ENCODE measurements around the gene CYP4F3.

CYP4F3 gene

GRCh38 chr19:15615526-15615925 lies 25.2 kb upstream of the CYP4F3 start:
- H3K27me3 ChIP-seq (ENCODE audit: insufficient read depth, low read length) = no peaks in the 10 kb centered on the region; the same call in 1 of the 2 replicates
- H3K4me3 ChIP-seq (ENCODE audit: low read depth, low read length) = no peak overlapping the region
- H3K79me2 ChIP-seq (ENCODE audit: control insufficient read depth, insufficient read depth, low read length, unreplicated experiment) = no peaks in the 10 kb centered on the region
- H2AFZ ChIP-seq (ENCODE audit: low read length, unreplicated experiment) = no peak overlapping the region
- no peaks in the 10 kb centered on the region for H3K36me3 ChIP-seq (ENCODE audit: insufficient read depth, low read length)
- H3K4me1 ChIP-seq (ENCODE audit: control insufficient read depth, insufficient read depth, low read length, unreplicated experiment) = no peaks in the 10 kb centered on the region
- no peak overlapping the region for H3K27ac ChIP-seq (ENCODE audit: low read depth, low read length)

GRCh38 chr19:15616183-15616582 lies 24.5 kb upstream of the CYP4F3 start:
- Histone ChIP-seq H3K36me3 (ENCODE audit: insufficient read depth, low read length) (no peaks in the 10 kb centered on the region), H3K27me3 (ENCODE audit: insufficient read depth, low read length) (no peaks in the 10 kb centered on the region; the same call in 1 of the 2 replicates), H3K4me3 (ENCODE audit: low read depth, low read length) (no peak overlapping the region), H2AFZ (ENCODE audit: low read length, unreplicated experiment) (no peak overlapping the region), H3K4me1 (ENCODE audit: control insufficient read depth, insufficient read depth, low read length, unreplicated experiment) (no peaks in the 10 kb centered on the region), H3K79me2 (ENCODE audit: control insufficient read depth, insufficient read depth, low read length, unreplicated experiment) (no peaks in the 10 kb centered on the region), H3K27ac (ENCODE audit: low read depth, low read length) (no peak overlapping the region)

GRCh38 chr19:15616627-15617270 lies 23.9 kb upstream of the CYP4F3 start:
- H3K79me2 ChIP-seq (ENCODE audit: control insufficient read depth, insufficient read depth, low read length, unreplicated experiment) = no peaks in the 10 kb centered on the region
- no peaks in the 10 kb centered on the region for H3K4me1 ChIP-seq (ENCODE audit: control insufficient read depth, insufficient read depth, low read length, unreplicated experiment)
- no peaks in the 10 kb centered on the region for H3K36me3 ChIP-seq (ENCODE audit: insufficient read depth, low read length)
- H2AFZ ChIP-seq (ENCODE audit: low read length, unreplicated experiment) = no peak overlapping the region
- no peaks in the 10 kb centered on the region; the same call in 1 of the 2 replicates for H3K27me3 ChIP-seq (ENCODE audit: insufficient read depth, low read length)
- H3K4me3 ChIP-seq (ENCODE audit: low read depth, low read length) = no peak overlapping the region
- H3K27ac ChIP-seq (ENCODE audit: low read depth, low read length) = no peak overlapping the region

- no peak overlapping the region for H2AFZ ChIP-seq (ENCODE audit: low read length, unreplicated experiment)
- H3K27me3 ChIP-seq (ENCODE audit: insufficient read depth, low read length) = no peaks in the 10 kb centered on the region
- no peaks in the 10 kb centered on the region for H3K79me2 ChIP-seq (ENCODE audit: control insufficient read depth, insufficient read depth, low read length, unreplicated experiment)
- H3K4me1 ChIP-seq (ENCODE audit: control insufficient read depth, insufficient read depth, low read length, unreplicated experiment) = no peaks in the 10 kb centered on the region
- no peak overlapping the region for H3K27ac ChIP-seq (ENCODE audit: low read depth, low read length)
- H3K4me3 ChIP-seq (ENCODE audit: low read depth, low read length) = no peak overlapping the region
- H3K36me3 ChIP-seq (ENCODE audit: insufficient read depth, low read length) = no peaks in the 10 kb centered on the region
These were observed 22.4 kb upstream of the CYP4F3 start for GRCh38 chr19:15618321-15618720.

- H3K36me3 ChIP-seq (ENCODE audit: insufficient read depth, low read length) = no peaks in the 10 kb centered on the region
- no peak overlapping the region for H3K4me3 ChIP-seq (ENCODE audit: low read depth, low read length)
- H3K4me1 ChIP-seq (ENCODE audit: control insufficient read depth, insufficient read depth, low read length, unreplicated experiment) = no peaks in the 10 kb centered on the region
- H3K27ac ChIP-seq (ENCODE audit: low read depth, low read length) = no peak overlapping the region
- H3K79me2 ChIP-seq (ENCODE audit: control insufficient read depth, insufficient read depth, low read length, unreplicated experiment) = no peaks in the 10 kb centered on the region
- H3K27me3 ChIP-seq (ENCODE audit: insufficient read depth, low read length) = 0 out of 2 replicates have a peak, but pooled peaks cover 3% of the 10 kb centered on the region
- no peak overlapping the region for H2AFZ ChIP-seq (ENCODE audit: low read length, unreplicated experiment)
These were observed 18.9 kb upstream of the CYP4F3 start for GRCh38 chr19:15621801-15622200.

GRCh38 chr19:15622991-15623390 lies 17.7 kb upstream of the CYP4F3 start:
- Histone ChIP-seq H3K4me3 (ENCODE audit: low read depth, low read length) (no peak overlapping the region), H3K27me3 (ENCODE audit: insufficient read depth, low read length) (0 out of 2 replicates have a peak, but pooled peaks cover 3% of the 10 kb centered on the region), H2AFZ (ENCODE audit: low read length, unreplicated experiment) (no peak overlapping the region), H3K4me1 (ENCODE audit: control insufficient read depth, insufficient read depth, low read length, unreplicated experiment) (no peaks in the 10 kb centered on the region), H3K79me2 (ENCODE audit: control insufficient read depth, insufficient read depth, low read length, unreplicated experiment) (no peaks in the 10 kb centered on the region), H3K36me3 (ENCODE audit: insufficient read depth, low read length) (no peaks in the 10 kb centered on the region), H3K27ac (ENCODE audit: low read depth, low read length) (no peak overlapping the region)

- Histone ChIP-seq H3K36me3 (ENCODE audit: insufficient read depth, low read length) (no peaks in the 10 kb centered on the region), H3K27me3 (ENCODE audit: insufficient read depth, low read length) (peaks cover 3% of the 10 kb centered on the region; the same call in 1 of the 2 replicates), H3K4me1 (ENCODE audit: control insufficient read depth, insufficient read depth, low read length, unreplicated experiment) (no peaks in the 10 kb centered on the region), H3K4me3 (ENCODE audit: low read depth, low read length) (no peak overlapping the region), H3K27ac (ENCODE audit: low read depth, low read length) (no peak overlapping the region), H2AFZ (ENCODE audit: low read length, unreplicated experiment) (no peak overlapping the region), H3K79me2 (ENCODE audit: control insufficient read depth, insufficient read depth, low read length, unreplicated experiment) (no peaks in the 10 kb centered on the region)
These were observed 16.9 kb upstream of the CYP4F3 start for GRCh38 chr19:15623711-15624318.

GRCh38 chr19:15628236-15629002 lies 12.3 kb upstream of the CYP4F3 start:
- Histone ChIP-seq H3K36me3 (ENCODE audit: insufficient read depth, low read length) (no peaks in the 10 kb centered on the region), H3K27me3 (ENCODE audit: insufficient read depth, low read length) (peaks cover 3% of the 10 kb centered on the region; the same call in 1 of the 2 replicates), H3K27ac (ENCODE audit: low read depth, low read length) (no peak overlapping the region), H3K4me3 (ENCODE audit: low read depth, low read length) (no peak overlapping the region), H3K4me1 (ENCODE audit: control insufficient read depth, insufficient read depth, low read length, unreplicated experiment) (no peaks in the 10 kb centered on the region), H2AFZ (ENCODE audit: low read length, unreplicated experiment) (no peak overlapping the region), H3K79me2 (ENCODE audit: control insufficient read depth, insufficient read depth, low read length, unreplicated experiment) (no peaks in the 10 kb centered on the region)

GRCh38 chr19:15629003-15629880 lies 11.5 kb upstream of the CYP4F3 start:
- Histone ChIP-seq H3K79me2 (ENCODE audit: control insufficient read depth, insufficient read depth, low read length, unreplicated experiment) (no peaks in the 10 kb centered on the region), H3K36me3 (ENCODE audit: insufficient read depth, low read length) (no peaks in the 10 kb centered on the region), H3K4me3 (ENCODE audit: low read depth, low read length) (no peak overlapping the region), H3K4me1 (ENCODE audit: control insufficient read depth, insufficient read depth, low read length, unreplicated experiment) (no peaks in the 10 kb centered on the region), H3K27me3 (ENCODE audit: insufficient read depth, low read length) (peaks cover 3% of the 10 kb centered on the region; the same call in 1 of the 2 replicates), H3K27ac (ENCODE audit: low read depth, low read length) (no peak overlapping the region), H2AFZ (ENCODE audit: low read length, unreplicated experiment) (no peak overlapping the region)

- Histone ChIP-seq H3K79me2 (ENCODE audit: control insufficient read depth, insufficient read depth, low read length, unreplicated experiment) (no peaks in the 10 kb centered on the region), H3K27me3 (ENCODE audit: insufficient read depth, low read length) (peaks cover 6% of the 10 kb centered on the region; the same call in 1 of the 2 replicates)
These were observed 8.9 kb upstream of the CYP4F3 start for GRCh38 chr19:15631817-15632216.

More at GRCh38 chr19:15631817-15632216, 8.9 kb upstream of the CYP4F3 start:
- Histone ChIP-seq H3K36me3 (ENCODE audit: insufficient read depth, low read length) (no peaks in the 10 kb centered on the region), H2AFZ (ENCODE audit: low read length, unreplicated experiment) (no peak overlapping the region), H3K27ac (ENCODE audit: low read depth, low read length) (no peak overlapping the region), H3K4me3 (ENCODE audit: low read depth, low read length) (no peak overlapping the region), H3K4me1 (ENCODE audit: control insufficient read depth, insufficient read depth, low read length, unreplicated experiment) (no peaks in the 10 kb centered on the region)

Data from ACC112 (cell line).